Fibroblast of lung (primary cell): Measurements from ENCODE around the gene COL1A1.

ENCODE experiments used
- EZH2 ChIP-seq: IDR thresholded peaks from 2 replicates; pipeline ENCODE4 v1.5.1; 2012; ENCODE audit warnings: low read length, control low read depth, mild to moderate bottlenecking; ENCODE audit errors: missing control alignments
- TF ChIP-seq, protein P1 (sequence below), 2 donors: IDR thresholded peaks in 1 of 2; conservative IDR thresholded peaks in 1 of 2; 1 replicate in 1 of 2; 2 replicates in 1 of 2; pipeline ENCODE4 v1.5.1; 2011 to 2012; ENCODE audit warnings: low read length in 2 of 2, control low read depth in 1 of 2, inconsistent platforms in 1 of 2, low read depth in 1 of 2, mild to moderate bottlenecking in 1 of 2

- TF ChIP-seq, protein P1, sequence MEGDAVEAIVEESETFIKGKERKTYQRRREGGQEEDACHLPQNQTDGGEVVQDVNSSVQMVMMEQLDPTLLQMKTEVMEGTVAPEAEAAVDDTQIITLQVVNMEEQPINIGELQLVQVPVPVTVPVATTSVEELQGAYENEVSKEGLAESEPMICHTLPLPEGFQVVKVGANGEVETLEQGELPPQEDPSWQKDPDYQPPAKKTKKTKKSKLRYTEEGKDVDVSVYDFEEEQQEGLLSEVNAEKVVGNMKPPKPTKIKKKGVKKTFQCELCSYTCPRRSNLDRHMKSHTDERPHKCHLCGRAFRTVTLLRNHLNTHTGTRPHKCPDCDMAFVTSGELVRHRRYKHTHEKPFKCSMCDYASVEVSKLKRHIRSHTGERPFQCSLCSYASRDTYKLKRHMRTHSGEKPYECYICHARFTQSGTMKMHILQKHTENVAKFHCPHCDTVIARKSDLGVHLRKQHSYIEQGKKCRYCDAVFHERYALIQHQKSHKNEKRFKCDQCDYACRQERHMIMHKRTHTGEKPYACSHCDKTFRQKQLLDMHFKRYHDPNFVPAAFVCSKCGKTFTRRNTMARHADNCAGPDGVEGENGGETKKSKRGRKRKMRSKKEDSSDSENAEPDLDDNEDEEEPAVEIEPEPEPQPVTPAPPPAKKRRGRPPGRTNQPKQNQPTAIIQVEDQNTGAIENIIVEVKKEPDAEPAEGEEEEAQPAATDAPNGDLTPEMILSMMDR (conservative IDR thresholded peaks at IDR 0.05 in 1 of 2, IDR thresholded peaks at IDR 0.05 in 1 of 2; ENCODE audit: low read depth in 1 of 2, low read length in 2 of 2) = no peak
- TF ChIP-seq EZH2 = no peak
Observed at GRCh38 chr17:50163843-50164696, 37.4 kb downstream of the COL1A1 start.
